ENCODE results near the gene LAMA3.

The LAMA3 gene

DNA sequence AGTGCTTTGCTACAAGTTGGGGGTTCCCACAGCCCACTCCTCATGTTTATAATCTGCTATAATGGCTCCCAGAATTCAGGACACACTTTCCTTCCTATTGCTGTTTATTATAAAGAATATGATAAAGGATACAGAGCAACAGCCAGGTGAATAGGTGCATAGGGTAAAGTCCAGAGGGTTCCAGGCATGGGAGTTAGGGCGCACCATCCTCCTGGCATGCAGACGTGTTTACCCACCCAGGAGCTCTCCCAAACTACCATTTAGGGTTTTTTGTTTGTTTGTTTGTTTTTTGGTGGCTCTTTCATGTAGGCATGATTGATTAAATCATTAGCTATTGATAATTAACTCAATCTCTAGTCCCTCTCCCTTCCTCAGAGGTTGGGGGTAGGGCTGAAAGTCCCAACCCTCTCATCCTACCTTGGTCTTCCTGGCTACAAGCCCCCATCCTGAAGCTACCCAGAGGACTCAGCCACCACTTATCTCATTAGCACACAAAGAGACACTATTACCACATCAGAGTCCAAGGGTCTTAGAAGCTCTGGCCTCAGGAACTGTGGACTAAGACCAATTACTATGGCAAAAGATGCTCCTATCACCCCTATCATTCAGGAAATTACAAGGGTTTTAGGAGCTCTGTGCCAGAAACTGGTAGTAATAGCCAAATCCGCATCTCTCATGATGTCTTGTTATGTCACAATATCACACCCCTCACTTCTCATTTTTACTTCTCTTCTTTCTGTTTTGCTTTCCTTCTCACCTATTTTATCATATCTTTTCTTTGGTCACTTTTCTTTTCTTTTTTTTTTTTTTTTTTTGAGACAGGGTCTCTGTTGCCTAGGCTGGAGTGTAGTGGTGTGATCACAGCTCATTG, 170.4 kb downstream of the LAMA3 start:
- H3K4me3 ChIP-seq (ENCODE audit: low read depth, low read length) = no peak overlapping the region
- no peak for DNase-seq (ENCODE audit: low read depth)
- TF ChIP-seq, protein P1, sequence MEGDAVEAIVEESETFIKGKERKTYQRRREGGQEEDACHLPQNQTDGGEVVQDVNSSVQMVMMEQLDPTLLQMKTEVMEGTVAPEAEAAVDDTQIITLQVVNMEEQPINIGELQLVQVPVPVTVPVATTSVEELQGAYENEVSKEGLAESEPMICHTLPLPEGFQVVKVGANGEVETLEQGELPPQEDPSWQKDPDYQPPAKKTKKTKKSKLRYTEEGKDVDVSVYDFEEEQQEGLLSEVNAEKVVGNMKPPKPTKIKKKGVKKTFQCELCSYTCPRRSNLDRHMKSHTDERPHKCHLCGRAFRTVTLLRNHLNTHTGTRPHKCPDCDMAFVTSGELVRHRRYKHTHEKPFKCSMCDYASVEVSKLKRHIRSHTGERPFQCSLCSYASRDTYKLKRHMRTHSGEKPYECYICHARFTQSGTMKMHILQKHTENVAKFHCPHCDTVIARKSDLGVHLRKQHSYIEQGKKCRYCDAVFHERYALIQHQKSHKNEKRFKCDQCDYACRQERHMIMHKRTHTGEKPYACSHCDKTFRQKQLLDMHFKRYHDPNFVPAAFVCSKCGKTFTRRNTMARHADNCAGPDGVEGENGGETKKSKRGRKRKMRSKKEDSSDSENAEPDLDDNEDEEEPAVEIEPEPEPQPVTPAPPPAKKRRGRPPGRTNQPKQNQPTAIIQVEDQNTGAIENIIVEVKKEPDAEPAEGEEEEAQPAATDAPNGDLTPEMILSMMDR (IDR thresholded peaks at IDR 0.05; ENCODE audit: insufficient read depth, low read depth, low read length, missing control alignments) = no peak

DNA sequence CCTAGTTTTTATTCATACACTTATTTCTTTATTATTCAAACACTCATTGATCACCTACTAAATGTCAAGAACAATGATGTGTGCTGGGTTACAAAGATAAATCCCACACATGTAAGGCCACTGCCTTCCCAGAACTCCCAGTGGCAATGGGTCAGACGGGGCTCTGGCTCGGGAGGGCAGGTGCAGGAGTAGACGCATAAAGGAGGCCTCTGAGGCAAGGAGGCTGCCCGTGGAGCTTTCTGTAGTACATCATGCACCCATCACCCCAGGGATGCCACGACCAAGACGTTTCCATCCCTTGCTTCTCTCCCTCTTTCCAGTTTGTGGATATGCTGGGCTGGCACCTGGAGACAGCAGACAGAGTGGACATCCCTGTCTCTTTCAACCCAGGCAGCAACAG, 172.1 kb downstream of the LAMA3 start:
- TF ChIP-seq, protein P1 (IDR thresholded peaks at IDR 0.05; ENCODE audit: insufficient read depth, low read depth, low read length, missing control alignments) = no peak
- H3K4me3 ChIP-seq (ENCODE audit: low read depth, low read length) = no peak overlapping the region
- no peak for DNase-seq (ENCODE audit: low read depth)

DNA sequence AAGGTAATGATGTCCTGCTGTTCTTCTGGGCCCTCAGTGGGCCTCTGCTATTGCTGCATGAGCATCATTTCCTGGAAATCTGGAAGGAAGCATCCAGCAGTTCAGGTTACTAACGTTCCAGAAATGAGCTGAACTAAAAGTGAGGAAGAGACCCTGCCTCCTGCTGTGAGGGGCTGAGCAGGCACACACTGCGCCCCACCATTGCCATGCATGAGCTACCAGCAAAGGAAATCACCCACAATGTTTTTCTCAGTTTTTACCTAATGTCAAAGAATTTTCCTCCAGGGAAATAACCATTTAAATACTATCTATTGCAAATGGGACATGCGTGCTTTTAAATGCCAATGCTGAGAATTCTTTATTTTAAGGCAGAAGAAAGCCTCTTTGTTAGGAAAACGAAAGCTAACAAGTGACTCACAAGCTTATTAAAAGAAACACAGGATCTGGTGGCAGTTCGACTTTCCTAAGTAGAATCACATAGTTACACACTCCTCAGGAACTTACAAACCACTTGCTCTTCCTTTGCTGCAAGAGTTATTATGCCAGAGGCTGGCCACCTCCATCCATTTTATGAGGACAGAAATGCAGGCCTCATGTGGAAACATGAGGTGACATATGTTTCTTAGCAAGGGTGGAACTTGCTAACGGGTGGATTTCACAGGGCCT, 172.7 kb downstream of the LAMA3 start:
- TF ChIP-seq, protein P1 (IDR thresholded peaks at IDR 0.05; ENCODE audit: insufficient read depth, low read depth, low read length, missing control alignments) = no peak
- no peak for DNase-seq (ENCODE audit: low read depth)
- no peak overlapping the region for H3K4me3 ChIP-seq (ENCODE audit: low read depth, low read length)

DNA sequence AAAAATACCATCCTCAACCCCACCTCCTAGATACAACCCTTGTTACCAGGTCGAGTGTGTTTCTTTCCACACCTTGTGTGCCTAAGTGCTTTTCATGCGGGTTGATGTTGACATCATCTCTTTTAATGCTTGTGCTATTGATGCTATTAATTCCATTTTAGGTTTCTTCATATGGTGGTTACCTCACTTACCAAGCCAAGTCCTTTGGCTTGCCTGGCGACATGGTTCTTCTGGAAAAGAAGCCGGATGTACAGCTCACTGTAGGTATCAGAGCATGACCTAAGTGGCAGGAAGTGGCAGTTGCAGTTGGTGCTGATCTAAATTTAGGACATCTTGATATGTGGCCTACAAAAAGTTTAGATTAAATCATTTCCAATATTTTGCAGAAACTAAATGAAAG, 175.4 kb downstream of the LAMA3 start:
- no peak overlapping the region for H3K4me3 ChIP-seq (ENCODE audit: low read depth, low read length)
- DNase-seq (ENCODE audit: low read depth) = peak; percentile 56
- TF ChIP-seq, protein P1 (IDR thresholded peaks at IDR 0.05; ENCODE audit: insufficient read depth, low read depth, low read length, missing control alignments) = no peak

DNA sequence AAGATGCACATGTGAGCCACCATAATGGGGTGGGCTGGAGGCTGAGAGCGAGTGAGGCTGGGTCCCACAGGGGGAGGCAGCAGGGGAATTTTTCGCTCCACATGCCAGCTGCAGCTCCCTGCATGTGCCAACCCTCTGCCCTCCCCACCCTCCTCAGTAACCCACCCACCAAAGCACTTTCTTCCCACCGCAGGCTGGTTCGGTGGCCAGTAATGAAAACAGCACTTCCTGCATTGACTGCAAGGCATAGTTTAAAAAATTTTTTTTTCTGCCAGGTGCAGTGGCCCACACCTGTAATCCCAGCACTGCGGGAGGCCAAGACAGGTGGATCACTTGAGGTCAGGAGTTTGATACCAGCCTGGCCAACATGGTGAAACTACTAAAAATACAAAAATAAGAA, 177.8 kb downstream of the LAMA3 start:
- TF ChIP-seq, protein P1 (IDR thresholded peaks at IDR 0.05; ENCODE audit: insufficient read depth, low read depth, low read length, missing control alignments) = no peak
- DNase-seq (ENCODE audit: low read depth) = no peak

DNA sequence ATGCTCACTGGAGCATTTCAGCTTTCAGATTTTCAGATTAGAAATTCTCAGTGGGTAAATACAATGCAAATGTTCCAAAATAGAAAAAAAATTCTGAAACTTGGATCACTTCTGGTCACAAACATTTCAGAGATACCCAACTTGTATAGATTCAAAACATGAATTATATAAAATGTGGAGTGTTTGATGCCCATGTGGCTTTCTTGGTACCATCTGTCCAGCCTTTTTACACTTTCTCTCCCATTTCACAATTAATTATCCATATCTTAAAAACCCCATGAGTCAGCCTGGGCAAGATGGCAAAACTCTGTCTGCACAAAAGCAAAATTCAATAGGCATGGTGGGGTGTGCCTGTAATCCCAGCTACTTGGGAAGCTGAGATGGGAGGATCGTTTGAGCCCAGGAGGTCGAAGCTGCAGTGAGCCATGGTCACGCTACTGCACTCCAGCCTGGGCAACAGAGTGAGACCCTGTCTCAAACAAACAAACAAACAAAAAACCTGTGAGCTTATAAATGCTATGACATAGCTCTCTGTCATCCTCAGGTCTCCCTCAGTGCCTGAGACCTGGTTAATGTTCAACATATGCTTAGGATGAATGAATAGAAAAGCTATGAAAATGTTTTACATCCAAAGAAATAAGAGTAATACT, 179.0 kb downstream of the LAMA3 start:
- no peak overlapping the region for H3K4me3 ChIP-seq (ENCODE audit: low read depth, low read length)
- TF ChIP-seq, protein P1 (IDR thresholded peaks at IDR 0.05; ENCODE audit: insufficient read depth, low read depth, low read length, missing control alignments) = no peak
- DNase-seq (ENCODE audit: low read depth) = no peak

More for the DNA sequence above, 177.8 kb downstream of the LAMA3 start:
- H3K4me3 ChIP-seq (ENCODE audit: low read depth, low read length) = no peak overlapping the region

Data from GM12865 (cell line).